ACC112 (cell line): Measurements from ENCODE around the gene CALHM5.

ENCODE experiments used
- H2AFZ ChIP-seq: fragments of 200-600 bp; sonication (generic); one replicate; pipeline ENCODE4 v1.6.0; 2017; ENCODE audit warnings: antibody characterized with exemption, low read length; ENCODE audit not compliant: unreplicated experiment
- H3K27ac ChIP-seq: fragments of 200-600 bp; sonication (generic); 2 replicates; pipeline ENCODE4 v1.5.1; 2014; ENCODE audit warnings: low read depth, mild to moderate bottlenecking, antibody characterized with exemption, low read length, moderate library complexity
- H3K27me3 ChIP-seq: fragments of 200-600 bp; sonication (generic); 2 replicates; pipeline ENCODE4 v1.6.1; 2014; ENCODE audit warnings: mild to moderate bottlenecking, antibody characterized with exemption, low read length, moderate library complexity, mixed read lengths; ENCODE audit not compliant: insufficient read depth
- H3K36me3 ChIP-seq: fragments of 200-600 bp; sonication (generic); 2 replicates; pipeline ENCODE4 v1.6.1; 2016; ENCODE audit warnings: mild to moderate bottlenecking, antibody characterized with exemption, low read length, moderate library complexity, mixed read lengths; ENCODE audit not compliant: insufficient read depth
- H3K4me1 ChIP-seq: fragments of 200-600 bp; sonication (generic); one replicate; pipeline ENCODE4 v1.6.1; 2016; ENCODE audit warnings: low read length, mixed read lengths; ENCODE audit not compliant: insufficient read depth, unreplicated experiment, control insufficient read depth
- H3K4me3 ChIP-seq: fragments of 200-600 bp; sonication (generic); 2 replicates; pipeline ENCODE4 v1.5.1; 2014; ENCODE audit warnings: mild to moderate bottlenecking, low read depth, low read length
- H3K79me2 ChIP-seq: fragments of 200-600 bp; sonication (generic); one replicate; pipeline ENCODE4 v1.6.0; 2016; ENCODE audit warnings: low read length; ENCODE audit not compliant: control insufficient read depth, unreplicated experiment, insufficient read depth

Gene CALHM5

DNA sequence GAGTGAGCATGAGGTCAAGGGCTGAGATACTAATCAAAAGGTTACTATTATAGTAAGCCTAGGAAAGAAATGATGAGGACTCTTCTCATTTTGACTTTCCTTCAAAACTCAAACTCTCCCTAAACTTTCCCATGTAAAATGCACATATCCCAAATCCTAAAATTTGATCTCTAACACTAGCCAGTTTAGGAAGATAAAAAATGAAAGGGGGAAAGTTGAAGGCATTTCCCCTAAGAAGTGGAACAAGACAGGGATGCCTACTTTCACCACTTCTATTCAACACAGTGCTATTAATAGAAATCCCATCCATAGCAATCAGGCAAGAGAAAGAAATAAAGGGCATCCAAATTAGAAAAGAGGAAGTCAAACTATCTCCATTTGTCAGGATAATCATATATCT, 2.9 kb upstream of the CALHM5 start:
- Histone ChIP-seq H2AFZ (no peak overlapping the region), H3K36me3 (no peaks in the 10 kb centered on the region), H3K79me2 (peaks cover 12% of the 10 kb centered on the region), H3K4me3 (no peak overlapping the region), H3K27ac (no peak overlapping the region), H3K27me3 (no peaks in the 10 kb centered on the region), H3K4me1 (peaks cover 7% of the 10 kb centered on the region)

DNA sequence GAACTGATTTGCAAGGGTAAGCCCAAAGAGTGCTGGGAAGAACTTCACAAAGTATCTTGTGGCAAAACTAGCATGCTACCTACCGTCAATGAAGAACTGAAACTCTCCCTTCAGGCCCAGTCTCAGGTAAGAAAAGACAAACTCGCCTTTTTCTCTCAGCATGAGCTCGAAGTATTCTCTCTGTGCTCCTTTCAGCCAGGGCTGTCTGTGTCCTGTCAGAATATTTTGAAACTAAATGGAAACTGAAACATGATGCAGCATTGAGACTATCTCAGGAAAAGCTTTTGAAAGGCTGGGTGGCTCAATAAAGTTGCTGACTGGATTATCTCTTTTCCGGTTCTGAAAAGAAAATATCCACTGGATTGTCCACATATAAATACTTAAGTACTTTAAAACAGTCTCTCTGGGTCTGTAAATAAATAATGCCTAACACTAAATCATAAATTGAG, 696 bp downstream of the CALHM5 start:
- Histone ChIP-seq H3K27me3 (no peaks in the 10 kb centered on the region), H3K4me3 (peak overlapping the region; percentile 81), H2AFZ (peak overlapping the region; percentile 99), H3K79me2 (peaks cover 31% of the 10 kb centered on the region), H3K36me3 (peaks cover 6% of the 10 kb centered on the region; the same call in 1 of the 2 replicates), H3K27ac (peak overlapping the region; percentile 83), H3K4me1 (peaks cover 13% of the 10 kb centered on the region)

DNA sequence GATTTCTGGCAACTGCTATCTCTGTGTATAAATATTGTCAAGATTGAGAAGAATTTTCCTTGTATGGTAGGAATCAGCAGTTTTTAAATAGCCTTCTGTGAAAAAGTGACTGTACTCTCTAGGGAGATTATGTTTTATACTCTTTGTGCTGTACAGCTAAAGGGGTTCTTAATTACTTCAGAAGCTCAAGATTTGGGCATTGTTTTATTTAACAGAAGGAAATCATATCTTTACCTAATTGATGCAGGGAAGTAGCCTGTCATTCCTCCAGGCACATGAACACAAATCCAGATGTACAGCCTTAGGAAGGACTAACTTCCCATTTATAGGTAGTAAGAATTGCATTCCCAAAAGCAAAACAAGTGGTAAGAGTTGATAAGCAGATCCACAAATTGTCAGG, 1.3 kb downstream of the CALHM5 start:
- peak overlapping the region; percentile 81 for H3K4me3 ChIP-seq
- peaks cover 6% of the 10 kb centered on the region; the same call in 1 of the 2 replicates for H3K36me3 ChIP-seq
- H3K4me1 ChIP-seq, result peaks cover 13% of the 10 kb centered on the region
- H3K79me2 ChIP-seq, result peaks cover 31% of the 10 kb centered on the region
- H2AFZ ChIP-seq, result peak overlapping the region; percentile 99
- H3K27me3 ChIP-seq, result no peaks in the 10 kb centered on the region
- H3K27ac ChIP-seq, result peak overlapping the region; percentile 83

DNA sequence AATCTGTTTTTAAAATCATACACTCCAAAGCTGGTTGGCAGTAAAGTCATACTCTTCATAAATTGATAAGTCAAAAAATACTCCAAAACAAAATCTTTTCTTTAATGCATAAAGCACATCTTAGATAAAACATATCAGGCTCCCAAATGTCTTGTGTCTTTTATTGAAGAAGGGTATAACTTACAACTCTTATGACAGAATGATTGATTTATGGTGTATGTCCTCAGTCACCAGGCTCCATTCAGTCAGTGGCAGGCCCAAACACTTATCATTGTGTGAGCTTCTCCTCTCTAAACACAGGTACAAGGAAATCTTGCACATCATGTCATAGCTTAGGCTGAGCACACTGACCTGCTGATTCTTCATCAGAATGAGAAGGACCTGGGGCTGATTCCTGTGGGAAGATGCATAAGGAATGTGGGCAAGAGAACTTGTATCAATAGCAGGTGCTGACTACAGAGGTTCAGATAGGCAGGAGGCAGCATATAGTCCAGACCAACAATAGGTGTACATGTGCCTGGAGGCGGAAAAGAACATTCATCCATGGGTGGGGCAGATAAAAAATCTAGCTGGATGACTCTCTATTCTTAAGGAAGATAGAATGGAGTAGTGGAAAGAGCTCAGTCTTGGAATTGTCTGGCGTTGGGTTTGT, 1.9 kb downstream of the CALHM5 start:
- no peaks in the 10 kb centered on the region for H3K27me3 ChIP-seq
- H3K4me3 ChIP-seq, result peak overlapping the region; percentile 81
- H3K36me3 ChIP-seq, result peaks cover 6% of the 10 kb centered on the region; the same call in 1 of the 2 replicates
- H2AFZ ChIP-seq, result peak overlapping the region; percentile 99
- peaks cover 31% of the 10 kb centered on the region for H3K79me2 ChIP-seq
- H3K27ac ChIP-seq, result peak overlapping the region; percentile 83
- H3K4me1 ChIP-seq, result peaks cover 13% of the 10 kb centered on the region

DNA sequence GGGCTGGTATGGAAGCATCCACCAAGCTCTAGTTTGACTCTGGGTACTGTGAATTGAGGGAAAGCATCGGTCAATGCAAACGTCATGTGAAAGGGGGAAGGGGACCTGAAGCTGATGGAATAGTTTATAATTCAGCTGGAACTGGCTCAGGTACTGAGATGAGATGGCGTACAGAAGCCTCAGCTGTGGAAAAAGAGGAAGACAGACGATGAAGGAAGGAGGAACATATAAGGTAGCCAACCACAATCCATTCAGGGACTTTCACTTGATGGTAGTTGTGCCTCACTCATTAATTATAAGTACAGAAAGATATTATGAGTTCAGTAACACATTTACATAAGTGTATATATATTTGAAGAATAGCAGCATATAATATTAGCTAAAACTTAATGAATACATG, 2.7 kb downstream of the CALHM5 start:
- H3K27ac ChIP-seq, result no peak overlapping the region
- H3K4me3 ChIP-seq, result peak overlapping the region; percentile 81
- H3K4me1 ChIP-seq, result peaks cover 13% of the 10 kb centered on the region
- H3K27me3 ChIP-seq, result no peaks in the 10 kb centered on the region
- H3K79me2 ChIP-seq, result peaks cover 31% of the 10 kb centered on the region
- H3K36me3 ChIP-seq, result peaks cover 6% of the 10 kb centered on the region; the same call in 1 of the 2 replicates
- no peak overlapping the region for H2AFZ ChIP-seq

DNA sequence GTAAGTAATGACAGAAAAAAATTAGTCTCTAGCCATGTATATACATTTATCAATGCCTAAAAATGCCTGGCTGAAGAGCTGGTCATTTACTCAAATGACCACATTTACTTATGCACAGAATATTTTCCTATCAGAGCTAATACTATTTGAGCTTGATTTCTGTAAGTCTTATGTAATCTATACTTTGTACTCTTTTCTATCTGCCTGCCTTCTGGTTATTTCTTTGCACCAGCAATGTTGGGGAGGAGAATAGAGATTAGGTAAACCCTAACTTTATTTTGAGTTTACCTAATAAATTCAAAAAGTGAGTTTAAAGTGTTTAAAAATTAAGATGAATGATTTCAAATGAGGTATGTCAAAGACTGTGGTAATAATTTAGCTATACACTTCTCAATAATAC, 3.7 kb downstream of the CALHM5 start:
- Histone ChIP-seq H3K27me3 (no peaks in the 10 kb centered on the region), H2AFZ (no peak overlapping the region), H3K27ac (no peak overlapping the region), H3K4me3 (no peak overlapping the region), H3K79me2 (peaks cover 31% of the 10 kb centered on the region), H3K4me1 (peaks cover 13% of the 10 kb centered on the region), H3K36me3 (peaks cover 6% of the 10 kb centered on the region; the same call in 1 of the 2 replicates)

DNA sequence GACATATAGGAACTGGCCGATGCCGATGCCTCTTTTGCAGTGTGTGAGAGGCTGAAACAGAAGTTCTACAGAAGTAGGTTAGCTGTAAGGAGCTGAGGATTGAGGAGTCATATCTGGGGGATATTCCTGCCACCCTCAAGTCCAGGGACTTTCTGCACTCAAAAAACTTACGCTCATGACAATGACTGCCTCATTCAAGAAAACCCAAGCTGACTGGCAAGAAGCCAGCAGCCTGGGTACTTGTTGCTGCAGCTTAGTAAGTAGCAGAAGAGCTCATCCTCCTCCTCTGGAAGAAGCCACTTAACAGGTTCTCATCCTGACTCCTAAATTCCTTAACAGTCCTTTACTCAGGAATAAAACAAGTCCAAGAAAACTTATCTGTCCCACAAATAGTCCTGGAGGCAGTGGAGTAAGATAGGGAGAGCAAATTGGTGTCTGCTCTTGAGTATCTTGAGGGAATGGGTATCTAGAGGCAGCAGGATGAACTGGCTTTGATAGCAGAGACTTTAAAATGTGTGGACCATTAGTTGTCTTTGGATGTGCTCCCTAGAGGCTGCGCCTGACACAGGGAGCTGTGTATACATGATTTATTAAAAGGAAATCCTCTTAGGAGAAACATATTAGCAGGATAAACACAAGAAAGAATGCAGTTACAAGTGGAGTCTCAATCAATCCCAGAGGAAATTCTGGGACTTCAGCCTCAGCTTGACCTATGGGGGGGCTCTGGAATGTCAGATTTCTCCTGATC, 7.4 kb downstream of the CALHM5 start:
- peaks cover 6% of the 10 kb centered on the region; the same call in 1 of the 2 replicates for H3K36me3 ChIP-seq
- peaks cover 4% of the 10 kb centered on the region for H3K4me1 ChIP-seq
- H3K4me3 ChIP-seq, result no peak overlapping the region
- no peaks in the 10 kb centered on the region for H3K27me3 ChIP-seq
- no peak overlapping the region for H3K27ac ChIP-seq
- H3K79me2 ChIP-seq, result peaks cover 17% of the 10 kb centered on the region
- no peak overlapping the region for H2AFZ ChIP-seq

DNA sequence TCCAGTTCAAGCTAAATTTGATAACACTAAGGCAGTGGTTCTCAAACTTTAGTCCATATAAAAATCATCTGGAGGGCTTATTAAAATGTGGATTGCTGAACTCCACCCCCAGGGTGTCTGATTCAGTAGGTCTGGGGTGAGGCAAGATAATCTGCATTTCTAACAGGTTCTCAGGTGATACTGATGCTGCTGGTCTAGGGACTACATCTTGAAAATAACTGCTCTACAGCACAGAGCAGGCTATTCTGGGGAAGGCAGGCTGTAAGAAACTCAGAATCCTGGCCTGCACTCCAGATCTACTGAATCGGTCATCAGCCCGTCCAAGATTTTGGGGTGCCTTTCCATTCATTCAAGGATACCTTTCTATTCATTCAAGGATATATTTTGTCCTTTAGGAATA, 11.5 kb downstream of the CALHM5 start:
- Histone ChIP-seq H3K4me1 (no peaks in the 10 kb centered on the region), H3K27me3 (no peaks in the 10 kb centered on the region), H2AFZ (no peak overlapping the region), H3K79me2 (no peaks in the 10 kb centered on the region), H3K4me3 (no peak overlapping the region), H3K27ac (no peak overlapping the region), H3K36me3 (no peaks in the 10 kb centered on the region)

DNA sequence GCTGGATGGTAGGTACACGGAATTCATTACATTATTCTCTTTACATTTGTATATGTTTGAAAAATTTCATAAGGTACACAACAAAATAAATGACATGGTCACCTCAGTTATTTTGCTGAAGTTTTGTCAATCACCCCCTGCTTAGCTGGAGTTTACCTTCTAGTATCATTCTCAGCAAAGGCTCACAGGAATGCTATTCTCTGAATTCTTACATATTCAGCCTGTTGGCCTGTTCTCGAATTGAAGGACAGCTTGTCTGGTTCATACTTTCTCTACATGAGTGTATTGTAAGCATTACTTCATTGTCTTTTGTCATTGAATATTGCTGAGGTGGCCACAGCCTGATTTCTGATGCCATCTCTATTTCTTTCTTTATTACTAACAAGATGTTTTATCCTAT, 12.8 kb downstream of the CALHM5 start:
- no peaks in the 10 kb centered on the region for H3K79me2 ChIP-seq
- H3K4me3 ChIP-seq, result no peak overlapping the region
- H2AFZ ChIP-seq, result no peak overlapping the region
- H3K27ac ChIP-seq, result no peak overlapping the region
- peaks cover 10% of the 10 kb centered on the region for H3K4me1 ChIP-seq
- no peaks in the 10 kb centered on the region for H3K36me3 ChIP-seq
- no peaks in the 10 kb centered on the region for H3K27me3 ChIP-seq

DNA sequence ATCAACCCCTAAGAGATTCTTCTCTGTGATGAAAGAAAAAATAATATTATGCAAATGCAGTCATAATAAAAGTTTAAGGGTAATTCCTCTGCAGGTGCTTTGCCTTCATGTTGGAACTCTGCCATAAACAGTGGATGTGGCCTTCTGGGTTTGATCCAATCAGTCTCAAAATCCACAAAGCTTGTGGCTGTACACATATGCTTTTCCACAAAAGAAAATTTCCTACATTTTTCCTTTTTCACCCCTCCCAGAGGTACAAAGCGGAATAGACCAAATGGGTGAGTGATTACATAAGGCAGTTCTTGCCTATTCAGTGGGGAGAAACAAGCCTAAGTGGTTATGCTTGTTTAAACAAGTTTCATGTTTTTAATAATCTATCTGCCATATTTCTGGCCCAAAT, 16.7 kb downstream of the CALHM5 start:
- Histone ChIP-seq H3K27me3 (no peaks in the 10 kb centered on the region), H3K36me3 (no peaks in the 10 kb centered on the region), H3K4me1 (peaks cover 14% of the 10 kb centered on the region), H2AFZ (no peak overlapping the region), H3K27ac (no peak overlapping the region), H3K79me2 (no peaks in the 10 kb centered on the region), H3K4me3 (no peak overlapping the region)

DNA sequence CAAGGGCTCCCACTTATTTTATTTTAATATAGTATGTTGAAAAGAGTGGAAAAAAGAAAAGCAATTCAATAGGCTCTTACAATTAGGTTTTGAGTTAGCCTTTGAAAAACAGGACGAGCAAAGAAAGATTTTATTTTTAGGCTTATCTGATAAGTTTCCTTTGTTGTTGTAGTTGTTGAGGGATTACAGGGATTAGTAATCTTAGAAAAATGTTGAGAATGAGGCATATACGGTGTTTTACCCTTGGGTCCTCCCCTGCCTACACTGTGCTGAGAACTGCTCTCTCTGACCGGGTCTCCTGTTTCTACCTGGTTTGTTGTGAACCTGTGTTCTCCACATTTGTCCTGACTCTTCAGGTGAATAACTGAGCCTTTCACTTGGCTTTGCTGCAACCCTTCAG, 17.3 kb downstream of the CALHM5 start:
- Histone ChIP-seq H3K27me3 (no peaks in the 10 kb centered on the region), H3K4me1 (peaks cover 14% of the 10 kb centered on the region), H3K36me3 (no peaks in the 10 kb centered on the region), H3K79me2 (no peaks in the 10 kb centered on the region), H3K27ac (no peak overlapping the region), H2AFZ (peak overlapping the region; percentile 44), H3K4me3 (no peak overlapping the region)
